ENCODE results near the gene MICAL1. TPM values are rescaled to one million over a fixed set of nuclear protein-coding genes. Genes with fewer than 3 reads are reported as not detected.

The MICAL1 gene
- total RNA-seq, 1 donor from 2014 or later, result 58.7 TPM

- no peaks in the 10 kb centered on the region for H3K36me3 Mint-ChIP-seq (ENCODE audit: low read depth)
- H3K4me1 Mint-ChIP-seq, result no peaks in the 10 kb centered on the region
- no peak overlapping the region for H3K27ac Mint-ChIP-seq (ENCODE audit: unreplicated experiment)
- H3K9me3 Mint-ChIP-seq, result no peaks in the 10 kb centered on the region
- H3K27me3 Mint-ChIP-seq (ENCODE audit: low read depth), result no peaks in the 10 kb centered on the region
- no peak overlapping the region for H3K4me3 Mint-ChIP-seq
- no peak for TF ChIP-seq CTCF (conservative IDR thresholded peaks at IDR 0.05)
- DNase-seq (ENCODE audit: low read depth, low spot score), result no peak
Measured at GRCh38 chr6:109429496-109429895, 26.1 kb downstream of the MICAL1 start.

DNA sequence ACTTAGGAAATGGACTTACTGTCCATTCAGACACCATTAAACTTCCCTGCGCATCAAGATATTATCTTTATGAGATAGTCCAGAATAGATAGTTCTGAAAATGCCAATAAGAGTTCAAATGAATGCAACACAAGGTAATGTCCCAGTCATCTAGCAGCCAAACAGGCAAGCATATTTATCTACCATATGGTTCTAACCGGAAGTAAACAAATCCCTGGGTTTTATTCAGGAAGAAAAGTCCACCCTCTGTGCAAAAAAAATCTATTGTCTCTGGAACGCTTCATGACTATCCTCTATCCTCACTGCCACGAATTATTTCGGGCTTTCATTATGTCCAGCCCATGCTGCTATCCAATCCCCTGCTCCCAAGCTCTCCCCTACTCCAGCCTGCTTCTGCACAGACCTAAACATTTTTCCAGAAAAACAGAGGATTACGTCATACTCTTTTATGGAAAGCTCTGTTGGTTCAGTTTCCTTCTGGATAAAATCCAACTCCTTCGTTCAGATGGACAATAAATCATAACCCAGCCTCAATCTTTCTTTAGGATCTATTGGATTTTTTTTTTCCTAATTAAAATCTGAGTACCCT, 26.6 kb downstream of the MICAL1 start:
- no peaks in the 10 kb centered on the region for H3K4me1 Mint-ChIP-seq
- H3K27me3 Mint-ChIP-seq (ENCODE audit: low read depth), result no peaks in the 10 kb centered on the region
- no peak for DNase-seq (ENCODE audit: low read depth, low spot score)
- H3K36me3 Mint-ChIP-seq (ENCODE audit: low read depth), result no peaks in the 10 kb centered on the region
- no peak for TF ChIP-seq CTCF (conservative IDR thresholded peaks at IDR 0.05)
- no peak overlapping the region for H3K4me3 Mint-ChIP-seq
- H3K27ac Mint-ChIP-seq (ENCODE audit: unreplicated experiment), result no peak overlapping the region
- no peaks in the 10 kb centered on the region for H3K9me3 Mint-ChIP-seq

- H3K36me3 Mint-ChIP-seq (ENCODE audit: low read depth), result no peaks in the 10 kb centered on the region
- no peaks in the 10 kb centered on the region for H3K9me3 Mint-ChIP-seq
- DNase-seq (ENCODE audit: low read depth, low spot score), result no peak
- no peak overlapping the region for H3K27ac Mint-ChIP-seq (ENCODE audit: unreplicated experiment)
- no peaks in the 10 kb centered on the region for H3K27me3 Mint-ChIP-seq (ENCODE audit: low read depth)
- H3K4me1 Mint-ChIP-seq, result no peaks in the 10 kb centered on the region
- no peak overlapping the region for H3K4me3 Mint-ChIP-seq
- TF ChIP-seq CTCF (conservative IDR thresholded peaks at IDR 0.05), result no peak
Measured at GRCh38 chr6:109424946-109425345, 30.6 kb downstream of the MICAL1 start.

GRCh38 chr6:109421184-109421583, 34.4 kb downstream of the MICAL1 start:
- no peak for TF ChIP-seq CTCF (conservative IDR thresholded peaks at IDR 0.05)
- Mint-ChIP-seq H3K4me1 (no peaks in the 10 kb centered on the region), H3K27ac (ENCODE audit: unreplicated experiment) (no peak overlapping the region), H3K9me3 (no peaks in the 10 kb centered on the region), H3K27me3 (ENCODE audit: low read depth) (no peaks in the 10 kb centered on the region), H3K36me3 (ENCODE audit: low read depth) (no peaks in the 10 kb centered on the region), H3K4me3 (no peak overlapping the region)
- DNase-seq (ENCODE audit: low read depth, low spot score), result no peak

GRCh38 chr6:109420751-109421150, 34.8 kb downstream of the MICAL1 start:
- TF ChIP-seq CTCF (conservative IDR thresholded peaks at IDR 0.05), result no peak
- no peak overlapping the region for H3K27ac Mint-ChIP-seq (ENCODE audit: unreplicated experiment)
- DNase-seq (ENCODE audit: low read depth, low spot score), result no peak
- H3K4me3 Mint-ChIP-seq, result no peak overlapping the region
- H3K36me3 Mint-ChIP-seq (ENCODE audit: low read depth), result no peaks in the 10 kb centered on the region
- H3K4me1 Mint-ChIP-seq, result no peaks in the 10 kb centered on the region
- H3K27me3 Mint-ChIP-seq (ENCODE audit: low read depth), result no peaks in the 10 kb centered on the region
- no peaks in the 10 kb centered on the region for H3K9me3 Mint-ChIP-seq

Data from neural crest cell (in vitro differentiated cells).